Measurements from ENCODE around the gene ATP5F1B. TPM values are rescaled to one million over a fixed set of nuclear protein-coding genes. Genes with fewer than 3 reads are reported as not detected.
A peak's percentile ranks its signal among the peaks of the same experiment; 100 is the strongest.

ATP5F1B gene
- total and polyA plus RNA-seq, 9 of the 15 experiments (the other 6 are each of a cell fraction or from before 2014, with no cell fraction given) = 908 to 3,125 (median 1,482) TPM

DNA sequence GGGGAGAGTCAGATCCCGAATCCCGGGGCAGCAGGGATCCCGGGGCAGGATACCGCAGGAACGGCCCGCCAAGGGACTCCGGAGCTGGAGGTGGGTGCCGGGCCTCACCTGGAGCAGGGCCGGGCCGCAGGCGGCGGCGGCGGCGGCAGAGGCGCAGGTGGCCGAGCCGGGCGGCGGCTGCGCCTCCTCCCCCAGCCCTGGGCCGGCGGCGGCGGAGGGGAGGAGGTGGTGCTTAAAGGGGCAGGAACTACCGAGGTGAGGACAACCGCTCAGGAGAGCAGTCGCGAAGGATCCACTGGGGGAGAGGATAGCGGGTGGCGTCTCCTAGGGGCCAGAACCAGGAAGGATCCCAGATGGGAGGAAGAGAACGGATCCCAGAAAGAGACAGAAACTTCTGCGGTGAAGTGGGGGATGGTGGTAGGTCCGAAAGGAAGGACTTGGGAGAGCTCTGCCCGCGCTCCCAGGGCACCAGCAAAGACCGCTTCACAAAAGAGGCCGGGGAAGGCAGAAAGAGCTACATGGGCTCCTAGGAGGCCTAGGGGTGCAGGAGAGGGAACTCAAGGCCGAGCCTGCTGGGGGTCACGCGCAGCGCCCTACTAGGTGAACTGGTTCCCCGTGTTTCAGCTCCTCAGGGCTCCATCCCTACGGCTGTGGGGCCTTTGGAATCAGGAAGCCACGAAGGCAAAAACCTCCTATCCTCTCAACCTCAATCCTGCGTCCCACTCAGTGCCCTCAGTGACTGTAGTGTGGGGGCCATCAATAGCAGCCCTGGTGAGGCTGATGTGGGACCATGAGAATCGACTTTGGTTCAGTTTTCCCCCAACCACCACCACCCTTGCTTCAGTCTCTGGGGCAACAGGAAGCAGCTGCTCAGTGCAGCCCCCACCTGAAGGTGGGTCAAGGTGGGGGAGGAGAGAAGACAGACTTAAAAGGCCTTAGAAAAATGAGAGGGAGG is 10.7 kb downstream of the ATP5F1B start (continued):
- TF ChIP-seq HNRNPL (IDR thresholded peaks at IDR 0.05; ENCODE audit: low read depth, low read length) (no peak), ZNF384 (IDR thresholded peaks at IDR 0.05; ENCODE audit: low read depth, low read length) (0 out of 2 replicates have a peak, but pooled peaks have one; percentile 24), DDX20 (tag; IDR thresholded peaks at IDR 0.05; ENCODE audit: low read depth) (no peak), ZNF551 (CRISPR knock-in tag; IDR thresholded peaks at IDR 0.05) (no peak), ZNF444 (CRISPR knock-in tag; IDR thresholded peaks at IDR 0.05) (no peak), ZFP36 (IDR thresholded peaks at IDR 0.05; ENCODE audit: low read depth, low read length, partially characterized antibody) (peak; percentile 27), ZNF764 (CRISPR knock-in tag; IDR thresholded peaks at IDR 0.05; ENCODE audit: low read depth) (no peak), ZFX (CRISPR knock-in tag; IDR thresholded peaks at IDR 0.05) (no peak; the same call in none of the 2 replicates), YBX1 (IDR thresholded peaks at IDR 0.05) (no peak), LARP7 (IDR thresholded peaks at IDR 0.05) (no peak), SPI1 (IDR thresholded peaks at IDR 0.05; ENCODE audit: borderline replicate concordance, low read depth, low read length) (peak; percentile 32; the same call in 1 of the 2 replicates), MTF1 (CRISPR knock-in tag; IDR thresholded peaks at IDR 0.05; ENCODE audit: borderline replicate concordance) (no peak), CBFA2T3 (IDR thresholded peaks at IDR 0.05) (no peak), ZHX1 (conservative IDR thresholded peaks at IDR 0.05; ENCODE audit: low read length) (no peak), TAF15 (IDR thresholded peaks at IDR 0.05; ENCODE audit: low read depth, low read length) (no peak), RFX7 (CRISPR knock-in tag; IDR thresholded peaks at IDR 0.05) (no peak), MAFK (IDR thresholded peaks at IDR 0.05; ENCODE audit: low read length) (no peak), SMARCA4 (IDR thresholded peaks at IDR 0.05) (no peak), CHD1 (IDR thresholded peaks at IDR 0.05; ENCODE audit: low read length) (peak; percentile 48)
- TF ChIP-seq, protein P1, sequence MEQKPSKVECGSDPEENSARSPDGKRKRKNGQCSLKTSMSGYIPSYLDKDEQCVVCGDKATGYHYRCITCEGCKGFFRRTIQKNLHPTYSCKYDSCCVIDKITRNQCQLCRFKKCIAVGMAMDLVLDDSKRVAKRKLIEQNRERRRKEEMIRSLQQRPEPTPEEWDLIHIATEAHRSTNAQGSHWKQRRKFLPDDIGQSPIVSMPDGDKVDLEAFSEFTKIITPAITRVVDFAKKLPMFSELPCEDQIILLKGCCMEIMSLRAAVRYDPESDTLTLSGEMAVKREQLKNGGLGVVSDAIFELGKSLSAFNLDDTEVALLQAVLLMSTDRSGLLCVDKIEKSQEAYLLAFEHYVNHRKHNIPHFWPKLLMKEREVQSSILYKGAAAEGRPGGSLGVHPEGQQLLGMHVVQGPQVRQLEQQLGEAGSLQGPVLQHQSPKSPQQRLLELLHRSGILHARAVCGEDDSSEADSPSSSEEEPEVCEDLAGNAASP (IDR thresholded peaks at IDR 0.05) = no peak
- TF ChIP-seq, protein P2, sequence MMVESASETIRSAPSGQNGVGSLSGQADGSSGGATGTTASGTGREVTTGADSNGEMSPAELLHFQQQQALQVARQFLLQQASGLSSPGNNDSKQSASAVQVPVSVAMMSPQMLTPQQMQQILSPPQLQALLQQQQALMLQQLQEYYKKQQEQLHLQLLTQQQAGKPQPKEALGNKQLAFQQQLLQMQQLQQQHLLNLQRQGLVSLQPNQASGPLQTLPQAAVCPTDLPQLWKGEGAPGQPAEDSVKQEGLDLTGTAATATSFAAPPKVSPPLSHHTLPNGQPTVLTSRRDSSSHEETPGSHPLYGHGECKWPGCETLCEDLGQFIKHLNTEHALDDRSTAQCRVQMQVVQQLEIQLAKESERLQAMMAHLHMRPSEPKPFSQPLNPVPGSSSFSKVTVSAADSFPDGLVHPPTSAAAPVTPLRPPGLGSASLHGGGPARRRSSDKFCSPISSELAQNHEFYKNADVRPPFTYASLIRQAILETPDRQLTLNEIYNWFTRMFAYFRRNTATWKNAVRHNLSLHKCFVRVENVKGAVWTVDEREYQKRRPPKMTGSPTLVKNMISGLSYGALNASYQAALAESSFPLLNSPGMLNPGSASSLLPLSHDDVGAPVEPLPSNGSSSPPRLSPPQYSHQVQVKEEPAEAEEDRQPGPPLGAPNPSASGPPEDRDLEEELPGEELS (CRISPR knock-in tag; IDR thresholded peaks at IDR 0.05; ENCODE audit: borderline replicate concordance) = no peak
- TF ChIP-seq, protein P3, sequence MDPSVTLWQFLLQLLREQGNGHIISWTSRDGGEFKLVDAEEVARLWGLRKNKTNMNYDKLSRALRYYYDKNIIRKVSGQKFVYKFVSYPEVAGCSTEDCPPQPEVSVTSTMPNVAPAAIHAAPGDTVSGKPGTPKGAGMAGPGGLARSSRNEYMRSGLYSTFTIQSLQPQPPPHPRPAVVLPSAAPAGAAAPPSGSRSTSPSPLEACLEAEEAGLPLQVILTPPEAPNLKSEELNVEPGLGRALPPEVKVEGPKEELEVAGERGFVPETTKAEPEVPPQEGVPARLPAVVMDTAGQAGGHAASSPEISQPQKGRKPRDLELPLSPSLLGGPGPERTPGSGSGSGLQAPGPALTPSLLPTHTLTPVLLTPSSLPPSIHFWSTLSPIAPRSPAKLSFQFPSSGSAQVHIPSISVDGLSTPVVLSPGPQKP (CRISPR knock-in tag; IDR thresholded peaks at IDR 0.05) = no peak
